OCI-LY1 (cell line): Measurements from ENCODE around the gene ELMO3.

Experiments
- EZH2 ChIP-seq: fragments of 200-600 bp; sonication (generic), shearing (Covaris generic); IDR thresholded peaks from 2 replicates; pipeline ENCODE4 v1.8.0; 2017; ENCODE audit warnings: borderline replicate concordance, mixed run types, mild to moderate bottlenecking, antibody characterized with exemption, low read length, moderate library complexity, mixed read lengths
- TF ChIP-seq, protein P1 (sequence below): fragments of 200-600 bp; sonication (generic), shearing (Covaris generic); IDR thresholded peaks from 2 replicates; pipeline ENCODE4 v1.5.1; 2017; ENCODE audit warnings: mild to moderate bottlenecking, antibody characterized with exemption, low read length, moderate library complexity, mixed read lengths

DNA sequence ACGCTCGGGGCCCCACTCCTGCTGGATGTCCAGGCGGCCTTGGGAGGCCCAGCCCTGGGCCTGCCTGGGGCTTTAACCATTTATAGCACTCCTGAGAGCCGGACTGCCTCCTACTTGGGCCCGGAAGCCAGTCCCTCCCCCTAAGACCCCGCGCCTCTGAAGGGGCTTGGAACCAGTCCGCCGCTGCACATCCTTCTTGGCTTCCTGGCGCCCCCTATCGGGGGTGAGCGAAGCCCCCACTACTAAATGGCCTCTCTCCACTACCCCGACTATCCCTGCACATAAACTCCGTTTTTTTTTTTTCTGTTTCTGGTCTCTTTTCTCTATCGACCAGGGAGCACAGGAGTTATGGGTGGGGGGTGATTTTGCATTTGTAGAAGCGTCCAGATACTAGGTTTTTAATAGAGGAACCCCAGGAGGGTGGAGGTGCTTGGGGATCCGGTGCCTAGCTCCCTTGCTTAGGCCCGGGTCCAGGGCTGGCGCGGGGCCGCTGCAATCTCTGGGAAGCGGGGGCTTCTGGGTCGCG lies 29.2 kb upstream of the ELMO3 start:
- TF ChIP-seq, protein P1, sequence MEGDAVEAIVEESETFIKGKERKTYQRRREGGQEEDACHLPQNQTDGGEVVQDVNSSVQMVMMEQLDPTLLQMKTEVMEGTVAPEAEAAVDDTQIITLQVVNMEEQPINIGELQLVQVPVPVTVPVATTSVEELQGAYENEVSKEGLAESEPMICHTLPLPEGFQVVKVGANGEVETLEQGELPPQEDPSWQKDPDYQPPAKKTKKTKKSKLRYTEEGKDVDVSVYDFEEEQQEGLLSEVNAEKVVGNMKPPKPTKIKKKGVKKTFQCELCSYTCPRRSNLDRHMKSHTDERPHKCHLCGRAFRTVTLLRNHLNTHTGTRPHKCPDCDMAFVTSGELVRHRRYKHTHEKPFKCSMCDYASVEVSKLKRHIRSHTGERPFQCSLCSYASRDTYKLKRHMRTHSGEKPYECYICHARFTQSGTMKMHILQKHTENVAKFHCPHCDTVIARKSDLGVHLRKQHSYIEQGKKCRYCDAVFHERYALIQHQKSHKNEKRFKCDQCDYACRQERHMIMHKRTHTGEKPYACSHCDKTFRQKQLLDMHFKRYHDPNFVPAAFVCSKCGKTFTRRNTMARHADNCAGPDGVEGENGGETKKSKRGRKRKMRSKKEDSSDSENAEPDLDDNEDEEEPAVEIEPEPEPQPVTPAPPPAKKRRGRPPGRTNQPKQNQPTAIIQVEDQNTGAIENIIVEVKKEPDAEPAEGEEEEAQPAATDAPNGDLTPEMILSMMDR: peak; percentile 72
- TF ChIP-seq EZH2: no peak
